WERI-Rb-1 (cell line): Measurements from ENCODE around the gene WDPCP.

Experiments used
- DNase-seq: peaks from one replicate; pipeline ENCODE4 v3.0.0-alpha.2; 2020
- H3K27ac ChIP-seq: fragments of 250-450 bp; sonication (Bioruptor Pico); 2 replicates; pipeline ENCODE4 v1.5.1; 2020; ENCODE audit warnings: mild to moderate bottlenecking, moderate library complexity
- H3K27me3 ChIP-seq: fragments of 250-450 bp; sonication (Bioruptor Pico); 2 replicates; pipeline ENCODE4 v1.5.1; 2021; ENCODE audit warnings: mild to moderate bottlenecking, low read depth, moderate library complexity; ENCODE audit not compliant: insufficient read depth, severe bottlenecking
- H3K36me3 ChIP-seq: fragments of 250-450 bp; sonication (Bioruptor Pico); 2 replicates; pipeline ENCODE4 v1.5.1; 2020; ENCODE audit warnings: mild to moderate bottlenecking, moderate library complexity
- H3K4me3 ChIP-seq: 2 replicates; pipeline ENCODE4 v1.5.1; 2011; ENCODE audit warnings: low read depth, mild to moderate bottlenecking, control low read depth, low read length
- H3K9me3 ChIP-seq: fragments of 250-450 bp; sonication (Bioruptor Pico); 2 replicates; pipeline ENCODE4 v1.5.1; 2021; ENCODE audit warnings: mild to moderate bottlenecking, moderate library complexity; ENCODE audit not compliant: severe bottlenecking
- CTCF ChIP-seq: IDR thresholded peaks from 2 replicates; pipeline ENCODE4 v1.5.1; 2011; ENCODE audit warnings: low read depth, mild to moderate bottlenecking, control low read depth, inconsistent platforms, low read length

The WDPCP gene

GRCh38 chr2:63432373-63432772 is 155.9 kb downstream of the WDPCP start:
- H3K36me3 ChIP-seq, result no peaks in the 10 kb centered on the region
- no peak for DNase-seq
- H3K27me3 ChIP-seq, result no peaks in the 10 kb centered on the region
- no peak for TF ChIP-seq CTCF
- H3K27ac ChIP-seq, result no peak overlapping the region
- no peak overlapping the region for H3K4me3 ChIP-seq
- no peaks in the 10 kb centered on the region for H3K9me3 ChIP-seq

GRCh38 chr2:63425606-63426005 is 162.7 kb downstream of the WDPCP start:
- no peak overlapping the region for H3K27ac ChIP-seq
- DNase-seq, result no peak
- H3K4me3 ChIP-seq, result no peak overlapping the region
- H3K9me3 ChIP-seq, result peaks cover 8% of the 10 kb centered on the region
- H3K36me3 ChIP-seq, result no peaks in the 10 kb centered on the region
- H3K27me3 ChIP-seq, result no peaks in the 10 kb centered on the region
- TF ChIP-seq CTCF, result no peak

- DNase-seq, result no peak
- H3K27me3 ChIP-seq, result no peaks in the 10 kb centered on the region
- no peak overlapping the region for H3K27ac ChIP-seq
- TF ChIP-seq CTCF, result no peak
- peaks cover 8% of the 10 kb centered on the region for H3K9me3 ChIP-seq
- H3K36me3 ChIP-seq, result no peaks in the 10 kb centered on the region
- H3K4me3 ChIP-seq, result no peak overlapping the region
Observed at GRCh38 chr2:63425079-63425416, 163.2 kb downstream of the WDPCP start.

GRCh38 chr2:63424329-63425078 is 163.8 kb downstream of the WDPCP start:
- H3K27ac ChIP-seq, result no peak overlapping the region
- peak; percentile 31 for DNase-seq
- no peaks in the 10 kb centered on the region for H3K36me3 ChIP-seq
- peak; percentile 80 for TF ChIP-seq CTCF
- H3K27me3 ChIP-seq, result no peaks in the 10 kb centered on the region
- H3K4me3 ChIP-seq, result no peak overlapping the region
- H3K9me3 ChIP-seq, result peaks cover 8% of the 10 kb centered on the region

- no peak for DNase-seq
- Histone ChIP-seq H3K9me3 (peaks cover 8% of the 10 kb centered on the region), H3K36me3 (no peaks in the 10 kb centered on the region), H3K4me3 (no peak overlapping the region), H3K27me3 (no peaks in the 10 kb centered on the region), H3K27ac (no peak overlapping the region)
- TF ChIP-seq CTCF, result no peak
Observed at GRCh38 chr2:63422556-63422955, 165.7 kb downstream of the WDPCP start.

GRCh38 chr2:63408530-63408929 is 179.7 kb downstream of the WDPCP start:
- Histone ChIP-seq H3K27me3 (no peaks in the 10 kb centered on the region), H3K9me3 (peaks cover 4% of the 10 kb centered on the region), H3K4me3 (no peak overlapping the region), H3K27ac (peak overlapping the region; percentile 32), H3K36me3 (no peaks in the 10 kb centered on the region)
- peak; percentile 58 for DNase-seq
- TF ChIP-seq CTCF, result no peak
